ENCODE measurements around the gene NKAIN2.
"Not testable (repeated sequence)": the region's sequence is repeated elsewhere in the genome, so short reads cannot be mapped to it uniquely, and the experiment has no call there.

The NKAIN2 gene

DNA sequence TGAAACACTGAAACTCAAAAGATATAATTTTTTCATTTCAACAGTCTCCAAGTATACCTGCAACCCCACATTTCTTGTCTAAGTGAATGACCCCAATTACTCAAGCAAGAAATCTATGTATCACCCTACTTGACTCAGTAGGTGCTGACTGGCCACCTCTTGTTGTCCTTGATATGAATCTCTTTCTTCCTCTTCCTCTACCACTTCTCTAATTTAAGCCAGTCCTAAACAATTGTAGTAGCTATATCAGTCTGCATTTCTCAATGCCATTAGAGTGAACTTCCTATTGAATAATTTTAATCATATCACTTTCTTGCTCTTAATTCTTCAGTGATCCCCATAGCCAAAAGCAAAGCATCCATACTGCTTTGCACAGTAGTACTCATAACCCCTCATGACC is 93.2 kb downstream of the NKAIN2 start:
- no peak for DNase-seq

DNA sequence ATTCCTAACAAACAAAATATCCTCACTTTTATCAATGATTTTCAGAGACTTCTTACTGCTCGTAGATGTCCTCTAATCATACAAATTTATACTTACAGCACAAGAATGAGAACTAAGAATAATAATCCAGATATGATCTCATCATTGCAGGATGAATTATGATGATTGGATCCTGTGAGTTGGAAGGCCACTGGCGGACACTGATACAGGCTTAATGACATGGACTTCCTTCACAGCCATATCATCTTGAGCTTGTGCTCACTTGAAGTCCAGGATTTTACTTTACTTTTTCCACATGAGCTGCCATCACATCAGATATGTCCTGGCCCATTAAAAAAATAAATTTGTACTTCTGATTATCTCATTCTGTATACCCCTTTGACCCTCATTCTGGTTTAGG is 94.3 kb downstream of the NKAIN2 start:
- no peak for DNase-seq

DNA sequence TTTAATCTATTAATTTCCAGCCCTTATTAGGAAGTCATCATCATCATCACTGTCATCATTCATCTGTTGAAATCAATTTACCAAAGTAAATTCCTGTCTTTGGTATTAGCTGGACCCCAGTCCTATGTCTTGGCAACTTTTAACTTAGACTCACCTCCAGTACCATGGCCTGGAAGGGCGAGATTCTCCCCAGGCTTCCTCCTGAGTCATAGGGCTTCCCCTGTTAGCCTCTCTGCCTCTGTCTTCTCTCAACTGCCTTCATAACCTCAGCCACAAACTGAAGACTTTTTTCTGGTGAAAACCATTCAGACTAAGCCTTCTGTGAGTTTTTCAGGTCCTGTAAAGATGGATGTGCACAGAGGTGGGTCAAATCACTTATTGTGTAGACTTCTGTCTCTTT is 95.0 kb downstream of the NKAIN2 start:
- DNase-seq = no peak

DNA sequence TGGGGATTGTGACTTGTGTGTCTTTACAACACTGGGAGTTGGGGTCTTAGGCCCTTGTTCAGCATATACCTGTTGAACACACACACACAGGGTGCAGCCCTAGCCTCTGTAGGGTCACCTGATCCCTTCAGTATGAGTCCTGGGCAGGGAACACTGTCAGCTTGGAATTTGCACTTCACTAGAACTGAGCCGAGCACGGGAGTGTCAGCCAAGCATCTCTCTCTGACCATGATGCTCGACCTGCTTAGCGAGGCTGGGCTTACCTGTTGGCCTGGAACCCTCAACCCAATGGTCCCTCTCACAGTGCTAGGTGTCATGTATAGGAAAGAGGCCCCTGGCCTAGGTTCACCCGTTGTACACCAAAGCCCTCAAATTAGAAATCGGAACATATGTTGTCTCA is 96.1 kb downstream of the NKAIN2 start:
- DNase-seq = no peak

DNA sequence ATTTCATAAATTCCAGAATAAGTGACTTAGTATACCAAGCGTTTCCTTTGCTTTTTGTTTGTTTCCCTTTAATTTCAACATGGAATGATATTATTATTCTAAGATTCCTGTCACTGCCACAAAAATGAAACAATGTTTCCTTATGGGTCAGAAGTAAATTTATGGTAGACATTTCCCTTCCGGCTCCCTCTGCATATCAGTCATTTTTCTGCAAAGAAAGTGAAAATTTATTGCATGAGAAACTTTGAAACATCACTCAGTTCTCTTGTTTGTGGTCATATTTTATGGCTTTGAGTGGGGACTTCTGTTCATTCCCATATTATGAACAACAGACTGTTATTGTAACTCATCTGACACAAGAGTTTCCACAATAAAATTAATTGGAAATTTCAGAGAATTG is 97.8 kb downstream of the NKAIN2 start:
- DNase-seq = no peak

DNA sequence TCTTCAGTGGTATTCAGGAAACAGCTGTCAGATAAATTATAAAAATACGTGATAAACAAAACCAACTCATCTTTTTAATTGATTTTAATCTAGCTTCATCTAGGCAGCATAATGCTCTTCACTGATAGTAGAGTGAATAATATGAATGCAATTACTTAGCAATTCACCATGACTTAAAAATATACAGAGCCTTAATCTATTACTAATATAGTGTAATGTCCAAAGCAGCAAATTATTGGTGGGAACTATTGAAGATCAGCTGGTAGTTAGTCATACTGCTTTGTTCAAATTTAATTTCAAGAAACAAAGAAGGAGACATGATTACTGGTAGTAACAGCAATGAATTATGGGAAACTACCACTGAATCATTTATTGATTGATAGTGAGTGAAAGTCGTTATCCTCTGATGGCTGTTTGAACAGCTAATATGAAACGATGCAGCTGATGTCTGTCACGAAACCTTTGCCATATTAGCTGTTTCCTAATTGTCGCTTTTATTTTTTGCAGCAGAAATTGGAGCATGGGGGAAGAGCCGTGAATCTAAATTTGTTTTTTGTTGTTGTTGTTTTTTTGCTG is 99.2 kb downstream of the NKAIN2 start:
- no peak for DNase-seq

DNA sequence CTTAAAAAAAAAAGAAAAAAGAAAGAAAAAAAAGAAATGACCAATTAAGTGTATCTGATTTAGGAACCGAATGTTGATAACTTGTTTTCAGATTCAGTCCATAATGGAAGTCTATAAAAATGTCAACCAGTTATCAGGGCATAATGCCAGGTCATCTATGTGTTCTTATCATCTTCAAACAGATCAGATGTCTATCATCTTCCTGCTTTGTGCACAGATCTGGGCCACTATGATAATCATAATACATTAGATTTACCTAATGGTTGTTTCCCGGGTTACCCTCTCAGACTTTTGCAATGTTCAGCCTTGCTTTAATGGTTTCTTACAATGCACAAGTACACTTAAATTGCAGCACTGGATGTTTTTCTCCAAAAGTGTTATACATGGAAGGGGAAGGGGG is 100.6 kb downstream of the NKAIN2 start:
- no peak for DNase-seq

DNA sequence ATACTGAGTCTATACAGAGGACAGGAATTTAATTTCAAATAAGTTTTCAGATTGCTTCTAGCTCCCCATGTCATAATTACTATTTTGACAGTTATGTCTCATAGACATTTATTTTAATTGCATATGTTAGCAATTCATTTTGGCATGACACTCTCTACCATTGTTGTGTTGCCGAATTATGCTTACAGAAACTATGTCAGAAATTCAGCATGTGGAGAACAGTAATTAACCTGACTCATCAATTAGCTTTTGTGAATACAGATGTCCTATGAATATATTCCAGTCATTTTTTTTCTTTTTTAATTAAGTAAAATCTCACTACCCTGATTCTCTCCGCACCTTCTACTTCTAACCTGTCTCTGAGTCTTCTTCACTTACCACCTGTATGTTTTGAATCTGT is 105.1 kb downstream of the NKAIN2 start:
- no peak for DNase-seq

DNA sequence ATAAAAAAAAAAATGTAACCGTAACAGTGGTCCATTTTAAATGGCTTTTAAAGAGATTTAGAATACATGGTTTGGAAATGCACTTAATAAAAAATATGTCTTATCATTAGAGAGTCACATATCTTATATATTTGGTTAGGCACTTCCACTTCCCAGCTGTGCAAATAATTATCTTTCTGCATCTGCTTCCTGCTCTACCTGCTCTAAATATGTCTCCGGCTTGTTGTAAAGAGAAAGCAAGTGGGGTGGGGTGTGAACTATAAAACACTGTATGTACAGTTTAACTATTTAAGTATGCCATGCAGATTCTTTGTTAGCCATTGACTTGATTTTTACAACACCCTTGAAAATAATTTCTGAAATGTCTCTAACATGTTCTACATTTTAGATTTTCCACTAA is 106.3 kb downstream of the NKAIN2 start:
- no peak for DNase-seq

DNA sequence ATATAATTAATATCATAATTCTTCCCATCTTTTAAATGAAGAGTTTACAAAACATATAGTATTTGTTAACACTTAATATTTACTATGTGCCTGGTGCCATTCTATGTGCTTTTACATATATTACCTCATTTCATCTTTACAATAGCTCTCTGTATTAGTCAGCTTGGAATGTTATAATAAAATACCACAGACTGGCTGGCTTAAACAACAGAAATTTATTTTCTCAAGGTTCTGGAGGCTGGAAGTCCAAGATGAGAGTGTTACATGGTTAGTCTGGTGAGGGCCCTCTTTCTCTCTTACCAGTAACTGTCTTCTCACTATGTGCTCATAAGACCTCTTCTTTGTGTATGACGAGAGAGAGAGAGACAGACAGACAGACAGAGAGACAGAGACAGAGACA is 110.2 kb downstream of the NKAIN2 start:
- DNase-seq = no peak

DNA sequence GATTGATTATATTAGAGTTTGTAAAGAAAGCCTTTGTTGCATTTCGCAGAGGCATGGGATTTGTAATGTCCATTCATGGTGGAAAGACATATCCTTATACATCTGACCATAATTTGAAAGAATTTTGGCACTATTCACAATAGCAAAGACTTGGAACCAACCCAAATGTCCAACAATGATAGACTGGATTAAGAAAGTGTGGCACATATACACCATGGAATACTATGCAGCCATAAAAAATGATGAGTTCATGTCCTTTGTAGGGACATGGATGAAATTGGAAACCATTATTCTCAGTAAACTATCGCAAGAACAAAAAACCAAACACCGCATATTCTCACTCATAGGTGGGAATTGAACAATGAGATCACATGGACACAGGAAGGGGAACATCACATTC is 119.7 kb downstream of the NKAIN2 start:
- not testable (repeated sequence) for DNase-seq

DNA sequence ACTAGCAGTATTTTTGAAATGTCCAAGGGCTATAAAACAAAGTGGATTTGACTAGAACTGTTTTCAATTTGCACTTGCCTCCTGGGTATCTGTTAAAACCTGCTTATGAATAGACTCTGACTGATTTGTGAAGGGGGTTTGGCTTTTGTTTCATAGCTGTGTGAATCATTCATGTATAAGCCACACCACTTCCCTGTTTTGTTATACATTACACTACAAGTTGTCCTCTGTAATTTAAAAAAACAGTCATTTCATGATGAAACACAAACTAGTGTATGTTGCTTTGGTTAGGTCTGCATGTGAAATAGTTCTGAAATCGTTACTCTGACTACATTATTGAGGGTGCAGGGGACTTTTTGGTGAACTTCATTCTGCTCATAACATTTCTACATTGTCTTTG is 121.7 kb downstream of the NKAIN2 start:
- DNase-seq = no peak

DNA sequence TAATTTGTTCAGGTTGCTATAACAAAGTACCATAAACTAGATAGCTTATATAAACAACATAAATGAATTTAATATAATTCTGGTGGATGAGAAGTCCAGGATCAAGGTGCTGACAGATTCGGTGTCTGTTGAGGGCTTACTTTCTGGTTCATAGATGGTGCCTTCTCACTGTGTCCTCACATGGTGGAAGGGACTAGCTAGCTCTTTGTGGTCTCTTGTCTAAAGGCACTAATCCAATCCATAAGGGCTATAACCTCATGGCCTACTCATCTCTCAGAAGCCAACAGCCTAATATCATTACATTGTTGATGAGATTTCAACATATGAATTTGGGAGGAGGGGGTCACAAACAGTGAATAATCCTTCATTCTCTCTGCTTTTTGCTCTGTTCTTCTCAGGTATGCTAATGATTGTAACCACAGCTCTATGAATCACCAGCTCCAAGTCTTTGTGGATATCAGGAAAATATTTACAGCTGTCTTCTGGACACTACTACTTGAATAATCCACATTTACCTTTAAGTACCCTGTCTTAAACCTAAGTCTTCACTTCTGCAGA is 122.3 kb downstream of the NKAIN2 start:
- no peak for DNase-seq

DNA sequence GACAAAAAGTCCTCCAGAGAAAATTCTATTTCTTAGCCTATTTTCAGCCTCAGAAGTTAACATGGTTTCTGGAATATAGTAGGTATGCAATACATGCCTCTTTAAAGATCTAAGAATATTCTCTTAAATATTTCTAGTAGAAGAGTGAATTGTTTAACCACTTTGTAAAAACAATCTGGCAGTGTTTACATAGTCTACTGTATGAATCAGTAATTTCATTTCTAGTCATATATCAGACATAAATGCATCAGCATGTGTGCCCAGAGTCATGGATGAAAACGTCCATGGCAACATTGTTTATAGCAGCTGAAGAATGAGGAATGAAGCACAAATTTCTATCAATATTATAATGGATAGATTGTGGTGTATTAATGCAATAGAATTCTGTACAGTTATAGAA is 124.9 kb downstream of the NKAIN2 start:
- no peak for DNase-seq

DNA sequence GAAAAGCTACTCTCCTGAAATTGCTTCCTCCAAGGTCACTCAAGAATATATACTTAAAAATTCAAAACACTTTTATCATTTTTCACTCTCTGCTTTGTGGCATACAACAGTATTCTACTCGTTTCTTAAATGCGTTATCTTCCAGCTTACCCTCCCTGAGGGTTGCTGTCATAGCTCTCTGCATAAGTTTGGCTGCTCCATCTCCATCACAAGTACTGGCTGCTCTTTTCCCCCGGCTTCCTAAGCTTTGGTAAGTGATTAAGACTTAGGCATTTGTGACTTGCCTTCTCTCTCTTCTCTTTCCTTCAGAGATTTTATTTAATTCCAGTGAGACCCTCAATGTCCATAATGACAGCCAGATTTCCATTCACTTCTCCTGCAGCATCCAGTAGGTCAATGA is 128.3 kb downstream of the NKAIN2 start:
- no peak for DNase-seq

DNA sequence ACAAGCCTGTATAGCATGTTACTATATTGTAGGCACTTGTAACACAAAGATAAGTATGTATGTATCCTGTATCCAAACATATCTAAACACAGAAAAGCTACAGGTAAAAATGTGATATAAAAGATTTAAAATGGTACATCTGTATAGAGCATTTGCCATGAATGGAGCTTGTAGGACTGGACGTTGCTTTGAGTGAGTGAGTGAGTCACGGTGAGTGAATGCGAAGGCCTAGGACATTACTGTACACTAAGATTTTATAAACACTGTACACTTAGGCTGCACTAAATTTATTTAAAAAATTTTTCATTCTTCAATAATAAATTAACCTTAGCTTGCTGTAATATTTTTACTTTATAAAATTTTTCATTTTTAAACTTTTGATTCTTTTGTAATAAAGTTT is 136.9 kb downstream of the NKAIN2 start:
- DNase-seq = no peak

DNA sequence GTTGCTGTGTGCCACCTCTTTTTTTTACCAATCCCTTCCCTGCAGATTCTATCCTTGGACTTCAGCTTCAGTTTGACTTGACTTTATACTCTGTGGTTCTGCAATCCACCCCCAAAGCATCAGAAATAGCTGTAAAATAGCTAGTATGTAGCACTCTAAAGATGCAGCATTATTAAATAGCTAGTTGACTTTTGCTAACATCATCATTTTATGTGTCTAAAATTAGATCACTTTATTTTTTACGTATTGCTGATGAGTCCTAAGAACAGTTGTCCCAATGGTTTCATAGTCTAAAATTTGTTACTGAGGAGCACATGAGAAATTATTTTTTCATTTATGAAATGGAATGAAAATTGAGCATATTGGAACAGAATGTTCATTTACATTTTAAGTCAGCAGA is 138.2 kb downstream of the NKAIN2 start:
- no peak for DNase-seq

DNA sequence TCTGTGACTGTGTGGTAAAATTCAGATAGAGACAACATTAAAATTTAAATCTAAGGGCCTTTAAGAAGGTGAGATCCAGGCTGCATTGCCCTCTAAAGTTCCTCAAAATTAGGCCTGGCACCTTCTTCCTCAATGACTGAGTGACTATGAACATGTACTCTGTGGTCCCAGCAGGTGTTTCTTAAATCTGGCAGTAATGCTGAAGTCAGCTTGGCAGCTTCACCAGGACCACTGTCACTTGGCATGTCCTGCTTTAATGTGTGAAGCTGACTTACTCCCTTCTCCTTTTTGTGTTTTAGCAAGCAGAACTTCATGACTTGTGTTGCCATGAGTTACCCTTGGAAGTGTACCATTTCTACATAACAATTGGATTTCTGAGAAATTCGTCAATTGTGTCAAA is 141.7 kb downstream of the NKAIN2 start:
- no peak for DNase-seq

DNA sequence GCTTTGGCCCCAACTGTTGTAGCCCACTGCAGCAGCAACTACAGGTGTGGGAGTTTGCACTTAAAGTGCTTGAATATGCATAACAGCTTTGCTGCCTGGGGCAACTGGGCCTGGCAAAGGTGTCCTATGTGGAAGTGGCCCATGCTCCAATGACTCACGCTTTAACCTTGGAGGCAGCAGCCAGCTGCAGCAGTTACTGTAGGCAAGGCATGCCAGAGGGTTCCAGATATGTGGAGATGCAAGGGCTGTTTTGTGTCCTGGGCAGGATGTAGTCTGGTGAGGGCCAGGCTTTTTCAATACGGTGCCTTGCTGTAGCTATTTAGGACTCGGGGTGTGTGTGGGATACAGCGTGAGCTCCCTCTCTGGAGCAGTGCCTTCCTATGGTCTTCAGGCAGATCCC is 150.3 kb downstream of the NKAIN2 start:
- no peak for DNase-seq

DNA sequence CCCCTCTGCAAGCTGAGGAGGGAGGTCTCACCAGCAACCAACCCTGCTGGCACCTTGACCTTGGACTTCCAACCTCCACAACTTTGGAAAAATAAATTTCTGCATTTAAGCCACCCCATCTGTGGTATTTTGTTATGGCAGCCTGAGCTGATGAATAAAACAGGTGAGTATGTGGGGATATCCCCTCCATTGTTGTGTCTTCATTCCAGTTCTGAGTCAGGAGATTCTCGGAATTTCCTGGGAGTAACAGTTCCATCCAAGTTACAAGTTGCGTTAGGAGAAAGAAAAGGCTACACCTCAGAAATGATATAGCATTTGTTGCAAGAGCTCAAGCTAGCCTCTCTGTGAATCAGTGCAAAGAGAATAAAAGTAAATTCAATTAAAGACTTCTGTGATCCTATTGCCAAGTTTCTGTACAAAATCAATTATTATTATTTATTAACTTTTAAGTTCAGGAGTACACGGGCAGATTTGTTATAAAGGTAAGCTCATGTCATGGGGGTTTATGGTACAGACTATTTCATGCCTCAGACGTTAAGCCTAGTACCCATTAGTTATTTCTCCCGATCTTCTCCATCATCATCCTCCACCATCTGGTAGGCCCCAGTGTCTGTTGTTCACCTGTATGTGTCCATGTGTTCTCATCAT is 153.0 kb downstream of the NKAIN2 start:
- no peak for DNase-seq

DNA sequence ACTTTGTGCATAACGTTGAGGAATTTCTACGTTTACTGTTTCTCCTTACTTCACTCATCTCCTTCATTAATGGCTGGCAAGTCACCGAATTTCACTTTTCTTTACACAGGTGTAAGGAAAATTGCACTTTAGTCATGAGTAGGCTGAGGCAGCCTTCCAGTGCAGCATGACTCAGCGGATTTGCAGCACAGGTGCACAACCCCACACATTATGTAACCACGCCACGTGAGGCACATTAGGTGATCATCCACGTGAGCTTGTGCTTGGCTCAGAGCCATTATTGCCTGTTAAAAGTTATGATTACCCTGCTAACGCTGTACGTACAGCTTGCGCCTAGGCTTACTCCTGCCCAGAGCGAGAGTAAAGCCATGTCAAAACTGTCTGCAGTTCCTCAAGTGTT is 158.8 kb downstream of the NKAIN2 start:
- no peak for DNase-seq

DNA sequence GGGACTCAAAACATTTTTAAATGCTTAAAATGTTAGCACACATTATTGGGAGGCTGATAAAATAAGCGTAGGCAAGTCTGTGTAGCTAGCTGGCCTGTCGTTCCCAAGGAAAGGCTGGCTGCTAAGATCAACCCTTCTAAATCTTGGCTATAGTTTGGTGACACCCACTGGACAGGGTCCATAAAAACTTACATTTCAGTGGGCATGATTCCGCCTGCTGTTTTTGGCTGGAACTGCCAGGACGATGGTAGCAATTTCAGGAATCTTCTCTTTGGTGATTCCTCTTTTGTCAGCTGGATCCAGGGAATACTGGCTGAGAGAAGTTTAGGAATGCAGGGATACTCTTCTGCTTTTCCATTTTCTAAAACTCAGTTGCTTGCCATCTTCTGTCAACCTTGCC is 162.2 kb downstream of the NKAIN2 start:
- no peak for DNase-seq

DNA sequence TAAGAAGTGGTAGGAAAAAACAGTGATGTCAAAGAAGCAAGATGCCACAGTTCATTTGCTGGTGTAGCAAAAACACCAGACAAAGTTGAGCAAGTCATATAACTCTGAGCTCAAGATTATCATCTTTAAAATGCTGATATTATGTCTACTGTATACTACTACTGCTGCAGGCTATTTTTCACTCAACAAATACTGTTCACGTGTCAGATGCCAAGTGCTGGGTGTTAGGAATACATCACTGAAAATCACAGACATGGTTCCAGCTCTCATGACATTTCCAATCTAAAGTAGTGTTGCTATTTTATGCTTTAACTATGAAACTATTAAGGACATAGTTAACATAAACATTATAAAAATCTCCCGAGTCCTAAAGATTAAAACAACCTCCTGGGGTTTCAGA is 163.0 kb downstream of the NKAIN2 start:
- no peak for DNase-seq

DNA sequence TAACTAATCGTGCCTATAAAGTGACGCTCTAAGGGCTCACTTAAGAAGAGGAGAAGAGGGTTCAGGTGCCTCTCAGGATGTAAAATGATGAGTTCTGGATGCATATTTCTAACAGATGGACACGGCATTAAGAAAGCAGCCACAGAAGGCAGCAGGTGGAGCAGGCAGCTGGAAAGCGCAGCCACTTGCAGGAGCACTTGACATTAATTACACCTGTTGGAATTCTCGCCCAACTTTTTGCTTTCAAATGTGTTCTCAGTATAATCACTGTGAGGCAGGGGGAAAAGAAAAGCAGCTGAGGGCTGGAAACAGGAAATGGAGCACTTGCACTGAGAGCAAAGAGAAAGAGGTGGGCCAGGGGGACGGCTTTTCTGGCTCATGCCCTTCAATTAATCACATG is 164.2 kb downstream of the NKAIN2 start:
- DNase-seq = no peak

Data from stimulated activated CD4-positive, alpha-beta T cell treated with anti-CD3 and anti-CD28 coated beads, Interleukin-4, amount 100 ng/mL, for 1 hour (primary cell).